Stromal cell of bone marrow (primary cell): ENCODE results near the gene TMEM250.
A peak's percentile ranks its signal among the peaks of the same experiment; 100 is the strongest.
"Not testable (repeated sequence)": the region's sequence is repeated elsewhere in the genome, so short reads cannot be mapped to it uniquely, and the experiment has no call there.

Experiments used
- DNase-seq: peaks from one replicate; pipeline ENCODE4 v3.0.0-alpha.2; 2012; ENCODE audit warnings: low read depth

TMEM250 gene

GRCh38 chr9:136110082-136111061, 8.3 kb downstream of the TMEM250 start:
- no peak for DNase-seq

DNA sequence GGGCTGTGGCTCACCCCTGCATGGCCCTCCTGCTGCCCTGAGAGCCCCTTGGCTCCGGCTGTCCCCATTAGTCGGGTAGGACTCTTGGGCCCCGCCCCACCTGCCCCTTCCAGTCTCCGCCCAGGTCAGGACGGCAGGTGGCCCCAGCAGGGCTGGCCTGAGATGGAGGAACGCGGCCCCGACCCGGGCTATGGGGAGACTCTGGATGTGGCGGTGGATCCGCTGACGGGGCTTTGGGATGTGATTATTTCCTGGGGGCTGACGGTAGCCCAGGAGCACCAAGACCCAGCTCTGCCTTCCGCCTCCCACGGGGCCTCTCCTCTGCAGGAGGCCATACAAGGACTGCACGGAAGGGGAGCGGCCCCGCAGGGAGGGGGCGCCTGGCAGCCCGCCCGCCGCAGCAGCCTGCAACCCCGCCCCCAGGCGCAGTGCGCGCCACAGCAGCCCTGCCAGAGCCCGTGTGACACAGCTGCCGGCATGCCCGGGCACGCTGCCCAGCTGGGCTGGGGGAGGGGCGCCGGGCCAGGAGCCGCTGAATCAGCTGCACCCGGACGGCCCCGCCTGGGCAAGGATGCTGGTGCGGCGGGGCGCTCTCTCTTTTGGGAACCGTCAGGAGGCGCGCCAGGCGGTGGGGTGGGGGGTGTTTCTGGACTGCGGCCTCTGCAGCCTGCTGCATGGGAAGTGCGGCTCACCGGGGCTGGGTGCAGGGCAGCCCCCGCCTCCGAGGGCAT, 9.2 kb downstream of the TMEM250 start:
- peak; percentile 77 for DNase-seq

GRCh38 chr9:136108648-136109266, 9.9 kb downstream of the TMEM250 start:
- DNase-seq, result no peak

DNA sequence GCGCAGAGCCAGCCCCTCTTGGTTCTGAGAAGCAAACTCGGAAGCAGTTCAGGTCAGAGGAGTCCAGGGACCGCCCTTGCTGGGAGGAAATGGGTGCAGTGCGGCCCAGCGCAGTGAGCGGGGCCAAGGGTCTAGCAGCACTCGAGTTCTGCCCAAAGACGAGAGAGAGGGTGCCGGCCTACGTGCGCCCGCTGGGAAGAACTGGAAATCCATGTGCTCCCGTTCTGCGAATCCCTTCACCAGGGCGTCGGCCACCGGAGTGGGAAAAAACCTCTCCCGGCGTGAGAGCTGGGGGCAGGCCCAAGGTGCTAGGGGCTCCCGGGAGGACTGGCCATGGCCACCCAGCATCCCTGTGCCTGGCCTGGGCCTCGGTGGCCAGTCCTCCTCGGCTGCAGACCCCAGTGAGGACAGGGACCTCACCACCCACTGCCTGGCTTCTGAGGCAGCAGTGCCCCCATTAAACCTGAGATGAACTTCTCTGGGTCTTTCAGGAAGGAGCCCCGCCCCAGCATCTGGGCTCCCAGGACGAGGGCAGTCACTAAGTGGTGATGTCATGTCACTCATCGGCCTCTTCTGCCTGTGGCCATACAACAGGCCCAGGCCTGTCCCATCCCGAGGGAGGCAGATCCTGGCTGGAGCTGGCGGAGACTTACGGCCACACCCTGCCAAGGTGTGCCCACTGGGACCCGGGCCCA, 10.6 kb downstream of the TMEM250 start:
- no peak for DNase-seq

DNA sequence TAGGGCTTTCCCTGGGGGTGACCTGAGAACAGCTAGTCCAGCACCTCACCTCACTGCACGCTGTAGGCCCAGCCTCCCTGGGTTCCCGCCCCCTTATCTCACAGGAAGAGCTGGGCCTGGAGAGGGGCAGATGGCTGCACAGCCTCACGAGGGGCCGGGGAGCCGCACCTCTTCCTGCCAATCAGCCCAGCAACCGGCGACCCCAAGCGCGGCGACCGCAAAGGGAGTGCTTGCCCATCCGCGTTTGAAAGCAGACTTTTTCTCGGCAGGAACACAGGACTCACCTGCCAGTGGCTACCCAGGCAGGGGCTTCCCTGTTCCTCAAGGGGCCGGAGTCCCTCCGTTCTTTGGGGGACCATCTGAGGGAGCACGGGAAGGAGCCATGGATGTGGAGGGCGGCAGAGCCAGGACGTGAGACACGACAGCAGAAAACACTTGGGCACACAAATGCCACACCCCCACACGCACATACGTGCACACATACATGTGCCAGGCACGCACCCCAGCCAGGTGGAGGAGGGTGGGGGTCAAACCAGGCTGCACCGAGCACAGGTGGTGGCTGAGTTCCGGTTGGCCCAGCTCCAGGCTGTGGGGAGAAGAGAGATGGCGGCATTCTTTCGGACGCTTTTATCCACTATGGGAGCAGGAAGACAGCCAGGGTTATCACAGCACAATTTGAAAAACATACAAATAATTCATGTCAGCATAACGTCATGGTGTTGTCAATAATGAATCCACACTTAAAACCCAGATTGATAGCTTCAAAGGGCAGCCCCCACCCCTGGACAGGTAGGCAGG, 11.3 kb downstream of the TMEM250 start:
- DNase-seq, result no peak

- DNase-seq, result no peak
These were observed 13.1 kb downstream of the TMEM250 start for GRCh38 chr9:136105398-136106135.

GRCh38 chr9:136104916-136105315, 13.8 kb downstream of the TMEM250 start:
- no peak for DNase-seq

- DNase-seq, result no peak
These were observed 14.2 kb downstream of the TMEM250 start for GRCh38 chr9:136104488-136104800.

DNA sequence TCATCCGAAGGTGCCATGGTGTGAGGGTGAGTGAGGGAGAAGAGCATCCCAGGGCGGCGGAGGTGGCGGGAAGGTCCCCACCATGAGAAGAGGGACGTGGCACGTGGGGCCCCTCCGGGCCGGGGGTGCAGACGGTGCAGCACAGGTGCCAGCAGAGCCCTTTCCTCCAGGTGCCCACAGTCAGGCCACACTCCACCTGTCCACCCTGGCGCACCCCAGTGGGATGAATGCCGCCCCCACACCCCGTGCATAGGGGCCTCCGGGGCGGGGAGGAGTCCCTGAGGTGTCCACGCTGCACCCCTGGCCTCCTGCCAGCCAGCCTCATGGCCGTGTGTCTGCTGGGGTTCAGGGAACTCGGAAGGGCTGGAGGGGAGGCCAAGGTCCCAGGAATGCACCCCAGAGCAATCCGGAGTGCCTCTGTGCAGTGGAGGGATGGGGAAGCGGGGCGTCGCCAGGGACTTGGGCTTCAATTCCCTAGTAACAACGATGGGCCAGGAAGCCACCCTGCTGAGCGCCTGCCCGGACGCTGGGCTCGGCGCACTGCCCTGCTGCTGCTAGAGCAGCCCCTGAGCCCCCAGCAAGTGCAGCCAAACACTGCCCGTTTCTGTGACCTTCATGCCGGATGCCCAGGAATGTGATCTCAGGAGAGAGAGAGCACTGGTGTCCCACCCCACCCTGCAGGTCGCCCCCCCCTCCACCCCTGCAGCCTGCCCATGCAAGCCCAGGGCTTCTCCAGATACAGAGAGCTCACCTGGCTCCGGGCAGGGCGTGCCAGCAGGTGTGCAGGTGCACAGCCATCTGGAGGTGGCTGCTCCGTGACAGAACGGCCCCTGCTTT, 14.8 kb downstream of the TMEM250 start:
- DNase-seq, result no peak

DNA sequence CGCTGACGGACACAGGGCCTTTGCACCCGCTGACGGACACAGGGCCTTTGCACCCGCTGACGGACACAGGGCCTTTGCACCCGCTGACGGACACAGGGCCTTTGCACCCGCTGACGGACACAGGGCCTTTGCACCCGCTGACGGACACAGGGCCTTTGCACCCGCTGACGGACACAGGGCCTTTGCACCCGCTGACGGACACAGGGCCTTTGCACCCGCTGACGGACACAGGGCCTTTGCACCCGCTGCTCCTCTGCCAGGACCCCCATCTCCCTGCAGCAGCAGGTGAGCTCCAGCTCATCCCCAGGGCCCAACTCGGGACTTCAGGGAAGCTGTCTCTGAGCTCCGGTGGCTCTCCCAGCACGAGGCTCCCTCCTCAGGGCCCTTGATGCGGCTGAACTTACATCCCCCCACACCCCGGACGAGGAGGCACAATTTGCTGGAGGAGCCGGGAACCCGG, 17.0 kb downstream of the TMEM250 start:
- DNase-seq, result not testable (repeated sequence)

DNA sequence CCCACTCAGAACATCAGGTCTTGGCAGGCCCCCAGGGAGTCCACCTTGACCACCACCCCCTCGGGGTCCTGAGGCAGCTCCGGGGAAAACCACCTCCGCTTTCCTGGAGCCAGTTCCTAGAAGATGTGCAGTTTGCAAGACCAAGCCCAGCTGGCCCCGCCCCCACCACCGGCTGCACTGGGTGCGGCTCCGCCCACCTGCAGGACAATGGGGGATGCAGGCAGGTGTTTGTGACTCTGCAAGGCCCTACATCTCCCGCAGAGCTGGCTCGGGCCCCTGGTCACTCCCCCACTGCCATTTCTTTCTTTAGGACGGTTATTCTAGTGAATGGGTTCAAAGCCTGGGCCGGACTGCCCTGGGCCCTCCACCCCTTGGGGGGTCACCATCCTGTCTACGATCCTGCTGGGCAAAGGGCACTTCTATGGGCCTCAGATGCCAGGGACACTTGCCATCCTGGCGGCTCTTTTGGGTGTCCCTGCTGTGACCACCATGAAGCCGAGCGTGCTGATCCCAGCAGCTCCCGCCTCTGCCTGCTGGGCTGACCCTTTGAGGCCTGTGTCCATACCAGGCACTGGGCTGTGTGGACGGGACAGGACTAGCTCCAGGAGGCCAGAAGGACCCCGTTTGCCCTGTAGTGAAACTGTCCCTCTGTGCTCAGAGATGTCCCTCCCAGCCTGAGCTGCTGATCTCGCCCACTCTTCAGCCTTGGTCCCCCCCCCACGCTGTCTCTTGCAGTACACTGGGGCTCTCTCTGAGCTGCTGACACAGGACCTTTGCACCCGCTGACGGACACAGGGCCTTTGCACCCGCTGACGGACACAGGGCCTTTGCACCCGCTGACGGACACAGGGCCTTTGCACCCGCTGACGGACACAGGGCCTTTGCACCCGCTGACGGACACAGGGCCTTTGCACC, 17.7 kb downstream of the TMEM250 start:
- no peak for DNase-seq

DNA sequence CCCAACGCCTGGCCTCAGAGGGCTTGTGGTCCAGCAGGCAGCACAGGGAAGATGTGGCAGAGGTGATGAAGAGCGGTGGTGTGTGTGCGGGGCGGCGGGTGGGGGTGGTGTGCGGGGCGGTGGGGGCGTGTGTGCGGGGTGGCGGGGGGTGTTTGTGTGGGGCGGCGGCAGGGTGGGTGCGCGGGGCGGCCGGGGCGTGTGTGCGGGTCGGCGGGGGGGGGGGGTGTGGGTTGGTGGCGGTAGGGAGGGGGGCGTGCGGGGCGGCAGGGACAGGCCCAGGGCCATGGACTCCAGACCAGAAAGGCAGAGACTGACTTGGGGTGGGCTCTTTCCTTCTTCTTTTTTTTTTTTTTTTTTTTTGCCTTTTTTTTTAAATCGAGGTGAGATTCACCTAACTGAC, 19.1 kb downstream of the TMEM250 start:
- DNase-seq, result no peak

DNA sequence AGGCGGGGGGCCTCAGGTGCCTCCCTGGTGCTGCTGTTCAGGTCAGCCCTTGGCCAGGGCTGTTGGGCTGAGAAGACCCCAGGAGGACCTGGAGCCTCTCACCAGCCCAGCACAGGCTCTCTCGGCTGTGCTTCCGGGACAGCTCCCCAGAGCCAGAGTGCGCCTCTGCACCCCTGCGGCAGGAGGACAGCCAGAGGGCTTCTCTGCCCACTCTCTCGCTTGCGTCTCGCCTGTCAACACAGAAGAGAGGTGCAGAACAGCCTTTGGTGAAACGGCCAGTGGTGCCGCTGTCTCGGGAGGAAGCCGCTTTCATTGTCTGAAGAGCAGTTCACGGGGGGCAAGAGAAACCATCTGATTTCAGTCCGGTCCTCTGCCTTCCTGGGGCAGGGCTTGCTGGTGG, 19.8 kb downstream of the TMEM250 start:
- no peak for DNase-seq

DNA sequence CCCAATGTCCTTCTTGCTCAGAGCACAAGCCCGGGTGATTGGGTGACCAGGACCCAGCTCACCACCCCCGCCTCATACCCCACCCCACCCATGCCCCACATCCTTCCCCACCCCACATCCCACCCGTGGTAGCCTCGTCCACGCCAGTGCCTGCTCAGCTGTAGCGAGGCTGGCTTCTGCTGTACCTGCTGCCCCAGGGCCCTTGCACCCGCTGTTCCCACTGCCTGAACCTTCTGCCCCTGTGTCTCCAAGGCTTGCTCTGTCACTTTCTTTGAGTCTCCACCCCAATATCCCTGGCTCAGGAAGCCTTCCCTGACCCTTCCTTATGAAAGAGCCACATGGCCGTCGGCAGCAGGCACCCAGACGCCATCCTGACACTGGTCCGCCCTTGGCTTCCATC, 20.5 kb downstream of the TMEM250 start:
- DNase-seq, result no peak

DNA sequence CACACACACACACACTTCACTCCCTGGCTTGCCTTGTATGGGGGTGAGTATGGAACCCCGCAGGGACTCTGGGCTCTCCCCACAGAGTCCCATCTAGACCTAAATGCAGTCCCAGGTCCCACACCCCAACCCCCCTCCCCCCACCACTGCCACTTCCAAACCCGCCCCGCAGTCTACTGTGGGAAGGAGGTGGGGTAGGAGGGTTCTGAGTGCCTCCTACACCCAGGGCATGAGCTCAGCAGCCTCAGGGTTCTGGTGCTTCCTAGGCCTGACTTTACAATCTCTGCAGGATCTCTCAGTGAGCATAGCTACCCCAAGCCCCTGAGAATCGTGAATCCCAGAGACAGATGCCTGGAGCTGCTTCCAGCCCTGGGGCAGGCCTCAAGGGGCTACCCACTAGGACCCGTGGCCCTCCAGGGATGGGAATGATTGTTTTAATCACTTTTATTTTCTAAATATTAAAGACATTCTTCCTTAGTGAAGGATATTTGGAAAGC, 22.1 kb downstream of the TMEM250 start:
- no peak for DNase-seq

GRCh38 chr9:136095070-136096058, 23.3 kb downstream of the TMEM250 start, which contains the start of gene NACC2:
Gene NACC2 (minus strand): TSS chr9:136095289. CDS start chr9:136050521, 44,768 bp downstream.
- peak; percentile 47 for DNase-seq
